Gastrocnemius medialis (tissue), 4 donors: ENCODE results near the gene MAP3K4.

Experiments
- POLR2A ChIP-seq, 2 donors: fragments of 450-650 bp; IDR thresholded peaks; one replicate each; pipeline ENCODE4 v1.6.1; 2017; ENCODE audit warnings: antibody characterized with exemption in 2 of 2, mild to moderate bottlenecking in 2 of 2, moderate library complexity in 2 of 2
- TF ChIP-seq, protein P1 (sequence below), 5 experiments: fragments of 450-650 bp in 3 of 5; fragments of 200-600 bp in 2 of 5; sonication (generic) in 2 of 5; IDR thresholded peaks in 4 of 5; conservative IDR thresholded peaks in 1 of 5; 1 replicate in 4 of 5; 2 replicates in 1 of 5; pipeline ENCODE4 v1.5.1; 2016 to 2019; ENCODE audit warnings: antibody characterized with exemption in 5 of 5, mild to moderate bottlenecking in 3 of 5, moderate library complexity in 3 of 5

DNA sequence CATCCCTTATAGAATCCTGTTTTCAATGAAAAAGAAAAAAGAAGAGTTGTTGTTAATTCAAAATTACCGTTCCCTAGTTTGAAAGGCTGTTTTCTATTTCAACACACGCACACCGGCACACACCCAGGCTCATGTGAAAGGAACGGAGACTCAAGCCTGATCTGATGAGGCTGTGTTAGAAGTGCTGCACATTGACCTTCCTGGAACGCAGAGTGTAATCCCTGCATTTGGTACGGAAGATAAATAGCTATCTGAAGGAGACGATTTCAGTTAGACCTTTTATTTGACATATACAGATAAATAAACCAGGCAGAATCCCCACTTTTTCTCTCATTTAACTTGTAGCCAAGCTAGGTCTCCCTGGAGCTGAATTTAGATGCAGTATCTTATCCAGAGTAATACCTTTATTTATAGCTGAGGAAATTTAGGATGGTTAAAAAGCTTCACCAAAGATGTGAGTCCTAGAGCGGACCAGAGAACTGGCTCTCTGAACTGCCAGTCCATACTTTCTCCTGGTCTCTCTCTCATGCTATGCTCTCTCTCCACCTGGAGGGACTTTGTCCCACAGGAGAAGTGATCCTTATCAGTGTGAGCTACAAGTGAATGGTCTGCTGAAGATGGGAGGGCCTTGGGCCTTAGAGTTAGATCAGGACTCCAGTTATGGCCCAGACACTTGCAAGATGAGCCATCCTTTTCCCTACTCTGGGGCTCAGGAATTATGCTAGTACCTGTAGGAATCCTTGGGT is 30.6 kb downstream of the MAP3K4 start:
- TF ChIP-seq POLR2A (IDR thresholded peaks at IDR 0.05): no peak
- TF ChIP-seq, protein P1, sequence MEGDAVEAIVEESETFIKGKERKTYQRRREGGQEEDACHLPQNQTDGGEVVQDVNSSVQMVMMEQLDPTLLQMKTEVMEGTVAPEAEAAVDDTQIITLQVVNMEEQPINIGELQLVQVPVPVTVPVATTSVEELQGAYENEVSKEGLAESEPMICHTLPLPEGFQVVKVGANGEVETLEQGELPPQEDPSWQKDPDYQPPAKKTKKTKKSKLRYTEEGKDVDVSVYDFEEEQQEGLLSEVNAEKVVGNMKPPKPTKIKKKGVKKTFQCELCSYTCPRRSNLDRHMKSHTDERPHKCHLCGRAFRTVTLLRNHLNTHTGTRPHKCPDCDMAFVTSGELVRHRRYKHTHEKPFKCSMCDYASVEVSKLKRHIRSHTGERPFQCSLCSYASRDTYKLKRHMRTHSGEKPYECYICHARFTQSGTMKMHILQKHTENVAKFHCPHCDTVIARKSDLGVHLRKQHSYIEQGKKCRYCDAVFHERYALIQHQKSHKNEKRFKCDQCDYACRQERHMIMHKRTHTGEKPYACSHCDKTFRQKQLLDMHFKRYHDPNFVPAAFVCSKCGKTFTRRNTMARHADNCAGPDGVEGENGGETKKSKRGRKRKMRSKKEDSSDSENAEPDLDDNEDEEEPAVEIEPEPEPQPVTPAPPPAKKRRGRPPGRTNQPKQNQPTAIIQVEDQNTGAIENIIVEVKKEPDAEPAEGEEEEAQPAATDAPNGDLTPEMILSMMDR (IDR thresholded peaks at IDR 0.05 in 4 of 5, conservative IDR thresholded peaks at IDR 0.05 in 1 of 5): no peak
